Peyer's patch (tissue), 4 donors: ENCODE data around the gene ITGAV.

Experiments used
- POLR2A ChIP-seq, 2 donors: fragments of 450-650 bp; IDR thresholded peaks; one replicate each; pipeline ENCODE4 v1.5.1; 2017; ENCODE audit warnings: antibody characterized with exemption in 2 of 2, mild to moderate bottlenecking in 2 of 2, moderate library complexity in 2 of 2
- TF ChIP-seq, protein P1 (sequence below), 6 experiments: fragments of 450-650 bp in 4 of 6; fragments of 200-600 bp in 2 of 6; sonication (generic) in 1 of 6; IDR thresholded peaks; one replicate each; pipeline ENCODE4 v1.5.1; 2017 to 2019; ENCODE audit warnings: antibody characterized with exemption in 6 of 6, mild to moderate bottlenecking in 3 of 6, moderate library complexity in 1 of 6

DNA sequence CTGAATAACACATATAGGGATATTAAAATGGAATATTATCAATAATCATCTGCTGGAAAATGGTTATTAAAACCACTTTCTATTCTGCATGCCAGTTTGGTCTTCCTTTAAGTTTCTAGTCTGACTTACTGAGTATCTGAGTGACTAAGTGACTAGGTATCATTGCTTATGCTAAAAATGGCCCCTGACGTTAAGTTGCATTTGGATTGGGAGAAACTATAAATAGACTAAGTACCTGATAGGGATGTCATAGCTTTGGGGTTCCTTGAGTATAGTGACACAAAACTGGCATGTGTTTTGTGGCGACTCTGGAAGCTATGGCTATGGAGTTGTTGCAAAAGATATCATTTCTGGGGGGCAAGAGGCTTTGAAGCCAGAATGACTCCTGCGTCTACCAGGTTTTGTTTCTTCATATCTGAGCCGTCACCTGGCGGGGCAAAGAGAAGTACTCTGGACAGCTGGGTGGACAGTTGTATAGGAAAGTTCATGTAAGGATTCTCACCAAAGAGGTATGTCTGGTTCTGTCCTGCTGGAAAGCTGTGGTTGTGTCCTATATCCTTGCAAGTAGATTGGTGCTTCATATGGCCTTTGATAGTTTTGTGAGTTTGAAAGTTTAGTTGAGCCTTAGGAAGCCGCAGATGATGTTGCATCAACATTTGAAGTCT lies 17.9 kb downstream of the ITGAV start:
- TF ChIP-seq, protein P1, sequence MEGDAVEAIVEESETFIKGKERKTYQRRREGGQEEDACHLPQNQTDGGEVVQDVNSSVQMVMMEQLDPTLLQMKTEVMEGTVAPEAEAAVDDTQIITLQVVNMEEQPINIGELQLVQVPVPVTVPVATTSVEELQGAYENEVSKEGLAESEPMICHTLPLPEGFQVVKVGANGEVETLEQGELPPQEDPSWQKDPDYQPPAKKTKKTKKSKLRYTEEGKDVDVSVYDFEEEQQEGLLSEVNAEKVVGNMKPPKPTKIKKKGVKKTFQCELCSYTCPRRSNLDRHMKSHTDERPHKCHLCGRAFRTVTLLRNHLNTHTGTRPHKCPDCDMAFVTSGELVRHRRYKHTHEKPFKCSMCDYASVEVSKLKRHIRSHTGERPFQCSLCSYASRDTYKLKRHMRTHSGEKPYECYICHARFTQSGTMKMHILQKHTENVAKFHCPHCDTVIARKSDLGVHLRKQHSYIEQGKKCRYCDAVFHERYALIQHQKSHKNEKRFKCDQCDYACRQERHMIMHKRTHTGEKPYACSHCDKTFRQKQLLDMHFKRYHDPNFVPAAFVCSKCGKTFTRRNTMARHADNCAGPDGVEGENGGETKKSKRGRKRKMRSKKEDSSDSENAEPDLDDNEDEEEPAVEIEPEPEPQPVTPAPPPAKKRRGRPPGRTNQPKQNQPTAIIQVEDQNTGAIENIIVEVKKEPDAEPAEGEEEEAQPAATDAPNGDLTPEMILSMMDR (IDR thresholded peaks at IDR 0.05): no peak
- TF ChIP-seq POLR2A (IDR thresholded peaks at IDR 0.05): no peak
